Heart left ventricle (tissue), 13 donors: Measurements from ENCODE around the gene RNGTT.

Experiments
- POLR2A ChIP-seq, 2 donors: fragments of 450-650 bp; IDR thresholded peaks; one replicate each; pipeline ENCODE4 v1.6.1; 2017; ENCODE audit warnings: antibody characterized with exemption in 2 of 2, mild to moderate bottlenecking in 2 of 2, moderate library complexity in 2 of 2
- TF ChIP-seq, protein P1 (sequence below), 12 donors: fragments of 200-600 bp; sonication (generic) in 4 of 12; IDR thresholded peaks; one replicate each; pipeline versions ENCODE4 v1.5.0 to v1.8.0; 2018 to 2022; ENCODE audit warnings: antibody characterized with exemption in 12 of 12, mild to moderate bottlenecking in 5 of 12
- donor health status: ischemic (EF 13 %, LVEDD 7.1; RV severe dilation, severe dysfunction).
- donor health status: DM: no; HTN: yes; CAD: no.
- donor health status: DM: no; HTN: no; CAD: no.
- donor health status: ischemic (EF 25% LVEDD 6.9; RV normal size, moderate dysfunction).
- donor health status: ischemic (EF 25% LVEDD 5.7; RV mildly dilated, moderate dysfunction).
- donor health status: ischemic (EF 35%, LVEDD 5.7; RV mildly dilated, moderate dysfunction).
- donor health status: nonischemic (EF 11% LVEDD 7.7; RV severe dilation, severe dysfunction).
- donor health status: DM: yes; HTN: yes; CAD: no.
- donor health status: PGD.
- donor health status: ischemic (EF 29% LVEDD 5.4; RV normal size, mild dysfunction).
- donor health status: nonischemic (EF 23%, LVEDD 6.1; RV moderate dilation, normal function).

DNA sequence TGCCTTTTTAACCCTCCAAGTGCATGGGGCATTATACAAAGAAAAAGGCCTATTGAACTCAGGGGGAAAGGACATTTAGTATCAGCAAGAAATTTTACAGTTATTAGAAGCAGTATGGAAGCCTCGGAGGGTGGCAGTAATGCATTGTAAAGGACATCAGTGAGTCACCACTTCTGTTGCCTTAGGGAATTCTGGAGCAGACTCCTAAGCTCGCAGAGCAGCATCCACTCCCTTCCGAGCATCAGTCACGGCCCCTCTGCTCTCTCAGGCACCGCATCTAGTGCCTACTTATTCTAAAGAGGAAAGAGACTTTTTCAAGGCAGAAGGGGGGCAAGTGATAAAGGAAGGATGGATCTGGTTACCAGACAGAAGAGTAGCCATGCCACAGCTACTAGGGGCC lies 296.5 kb downstream of the RNGTT start:
- TF ChIP-seq, protein P1, sequence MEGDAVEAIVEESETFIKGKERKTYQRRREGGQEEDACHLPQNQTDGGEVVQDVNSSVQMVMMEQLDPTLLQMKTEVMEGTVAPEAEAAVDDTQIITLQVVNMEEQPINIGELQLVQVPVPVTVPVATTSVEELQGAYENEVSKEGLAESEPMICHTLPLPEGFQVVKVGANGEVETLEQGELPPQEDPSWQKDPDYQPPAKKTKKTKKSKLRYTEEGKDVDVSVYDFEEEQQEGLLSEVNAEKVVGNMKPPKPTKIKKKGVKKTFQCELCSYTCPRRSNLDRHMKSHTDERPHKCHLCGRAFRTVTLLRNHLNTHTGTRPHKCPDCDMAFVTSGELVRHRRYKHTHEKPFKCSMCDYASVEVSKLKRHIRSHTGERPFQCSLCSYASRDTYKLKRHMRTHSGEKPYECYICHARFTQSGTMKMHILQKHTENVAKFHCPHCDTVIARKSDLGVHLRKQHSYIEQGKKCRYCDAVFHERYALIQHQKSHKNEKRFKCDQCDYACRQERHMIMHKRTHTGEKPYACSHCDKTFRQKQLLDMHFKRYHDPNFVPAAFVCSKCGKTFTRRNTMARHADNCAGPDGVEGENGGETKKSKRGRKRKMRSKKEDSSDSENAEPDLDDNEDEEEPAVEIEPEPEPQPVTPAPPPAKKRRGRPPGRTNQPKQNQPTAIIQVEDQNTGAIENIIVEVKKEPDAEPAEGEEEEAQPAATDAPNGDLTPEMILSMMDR (IDR thresholded peaks at IDR 0.05), result no peak
- no peak for TF ChIP-seq POLR2A (IDR thresholded peaks at IDR 0.05)
